Stimulated activated naive CD8-positive, alpha-beta T cell treated with anti-CD3 and anti-CD28 coated beads, Interleukin-15, amount 100 ng/mL, for 72 hours (primary cell): ENCODE measurements around the gene KCNG2.

ENCODE experiments used
- ATAC-seq: fragments of 150-1000 bp; cut with Tn5 transposase; 2 replicates; pipeline ENCODE4 v1.10.0; 2021; ENCODE audit warnings: mild to moderate bottlenecking, moderate library complexity
- DNase-seq, 2 donors: peaks; one replicate each; pipeline ENCODE4 v3.0.0; 2021 to 2022
- H3K27ac Mint-ChIP-seq, 2 donors: one replicate each; pipeline ENCODE4 v1.8.0; 2022; ENCODE audit warnings: mild to moderate bottlenecking in 2 of 2, mixed read lengths in 2 of 2, moderate library complexity in 2 of 2
- H3K27me3 Mint-ChIP-seq: one replicate; pipeline ENCODE4 v1.8.0; 2022; ENCODE audit warnings: mixed read lengths
- H3K4me1 Mint-ChIP-seq: one replicate; pipeline ENCODE4 v1.8.0; 2022; ENCODE audit warnings: mild to moderate bottlenecking, mixed read lengths
- H3K4me3 Mint-ChIP-seq, 2 donors: one replicate each; pipeline ENCODE4 v1.8.0; 2022; ENCODE audit warnings: mild to moderate bottlenecking in 2 of 2, mixed read lengths in 2 of 2, moderate library complexity in 1 of 2
- H3K9me3 Mint-ChIP-seq, 2 donors: one replicate each; pipeline ENCODE4 v1.8.0; 2022; ENCODE audit warnings: mixed read lengths in 2 of 2

The KCNG2 gene

DNA sequence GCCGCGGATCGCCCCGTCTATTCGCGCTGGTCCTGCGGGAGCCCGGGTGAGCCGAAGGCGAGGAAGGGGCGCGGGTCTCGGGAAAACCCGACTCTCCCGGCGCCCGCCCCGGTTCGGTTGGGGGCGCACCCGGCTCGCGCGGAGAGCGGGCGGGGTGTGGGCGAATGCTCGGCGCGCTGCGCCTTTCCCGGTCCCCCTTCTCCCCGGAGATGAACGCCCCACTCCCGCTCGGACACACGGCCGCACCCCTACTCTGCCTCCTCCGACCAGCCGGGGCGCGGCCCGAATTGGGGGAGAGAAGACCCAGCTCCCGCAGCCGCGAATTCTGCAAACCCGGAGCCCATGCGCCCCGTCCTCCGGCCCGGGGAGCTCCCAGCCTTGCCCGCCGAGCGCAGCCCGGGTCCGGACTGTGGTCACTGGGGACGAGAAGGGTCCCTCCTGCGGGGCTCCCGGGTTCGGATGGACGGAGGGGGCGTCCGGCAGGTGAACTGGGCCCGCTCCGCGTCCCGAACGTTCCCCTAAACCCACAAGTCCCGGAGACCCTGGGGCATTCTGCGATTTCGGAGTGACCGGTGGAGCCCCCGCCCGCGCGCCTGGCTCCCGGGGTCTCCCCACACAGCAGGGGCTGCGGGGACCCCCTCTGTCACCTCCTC, 734 bp downstream of the KCNG2 start:
- Mint-ChIP-seq H3K27ac (no peak overlapping the region), H3K4me1 (peaks cover 19% of the 10 kb centered on the region), H3K9me3 (no peaks in the 10 kb centered on the region), H3K4me3 (peak overlapping the region; percentile 44 to 48), H3K27me3 (peaks cover 58% of the 10 kb centered on the region)
- ATAC-seq (peak; percentile 12), DNase-seq (no peak)

DNA sequence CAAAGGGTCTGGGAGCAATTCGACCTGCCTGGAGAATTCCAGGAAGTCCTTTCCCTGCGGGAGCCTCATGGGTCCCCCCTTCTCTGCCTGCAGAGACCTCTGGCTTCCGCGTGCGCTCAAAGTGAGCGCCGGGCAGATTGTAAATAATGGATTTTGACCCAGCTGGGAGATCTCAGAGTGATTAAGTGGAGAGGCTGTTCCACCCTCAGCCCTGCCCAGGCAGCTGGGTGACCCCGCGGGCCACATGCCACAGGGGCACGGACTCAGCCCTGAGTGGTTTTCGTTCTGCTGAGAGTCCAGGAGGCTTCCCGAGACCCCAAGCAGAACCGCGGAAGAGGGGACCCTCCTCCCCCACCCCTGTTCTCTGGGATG, 1.2 kb downstream of the KCNG2 start:
- peaks cover 19% of the 10 kb centered on the region for H3K4me1 Mint-ChIP-seq
- peaks cover 55% of the 10 kb centered on the region for H3K27me3 Mint-ChIP-seq
- peak overlapping the region; percentile 44 to 48 for H3K4me3 Mint-ChIP-seq
- no peak for DNase-seq
- H3K27ac Mint-ChIP-seq, result no peak overlapping the region
- H3K9me3 Mint-ChIP-seq, result no peaks in the 10 kb centered on the region
- ATAC-seq, result no peak

DNA sequence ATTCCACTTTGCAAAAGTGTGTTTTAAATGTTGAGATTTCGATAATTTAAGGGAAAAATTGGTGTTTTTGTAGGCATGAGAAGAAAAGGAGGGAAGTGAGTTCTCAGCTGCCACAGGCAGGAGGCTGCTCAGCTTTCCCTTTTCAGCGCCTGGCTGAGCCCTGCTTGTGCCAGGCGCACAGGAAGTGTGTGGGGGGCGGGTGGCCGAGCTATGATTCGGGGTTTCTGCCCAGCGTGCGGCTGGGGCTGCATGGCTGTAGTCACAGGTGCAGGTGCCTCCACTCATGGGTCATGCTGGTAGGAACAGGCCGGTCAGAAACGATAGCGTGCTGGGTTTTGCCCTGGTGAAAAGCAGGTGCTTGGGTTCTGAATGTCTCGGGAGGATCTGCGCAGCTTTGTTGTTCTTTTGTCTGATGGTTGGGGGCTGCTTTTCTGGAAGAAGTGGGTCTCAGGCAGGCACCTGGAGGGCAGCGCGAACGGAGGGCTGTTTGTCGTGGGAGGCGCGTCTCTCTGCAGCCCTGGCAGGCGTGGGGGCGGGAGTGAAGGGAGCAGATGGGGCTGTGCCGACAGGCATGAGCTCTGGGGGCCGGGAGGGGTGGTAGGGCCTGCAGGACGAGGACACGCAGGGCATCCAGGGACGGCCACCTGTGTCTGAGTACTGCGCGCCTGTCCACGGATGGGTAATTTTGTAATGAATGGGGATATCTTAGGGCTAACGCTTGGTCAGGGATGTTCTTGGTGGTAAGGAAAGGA, 2.1 kb downstream of the KCNG2 start:
- DNase-seq (no peak), ATAC-seq (no peak)
- Mint-ChIP-seq H3K4me1 (peaks cover 19% of the 10 kb centered on the region), H3K9me3 (no peaks in the 10 kb centered on the region), H3K27ac (no peak overlapping the region), H3K27me3 (peaks cover 47% of the 10 kb centered on the region), H3K4me3 (peak overlapping the region; percentile 20 to 36)

DNA sequence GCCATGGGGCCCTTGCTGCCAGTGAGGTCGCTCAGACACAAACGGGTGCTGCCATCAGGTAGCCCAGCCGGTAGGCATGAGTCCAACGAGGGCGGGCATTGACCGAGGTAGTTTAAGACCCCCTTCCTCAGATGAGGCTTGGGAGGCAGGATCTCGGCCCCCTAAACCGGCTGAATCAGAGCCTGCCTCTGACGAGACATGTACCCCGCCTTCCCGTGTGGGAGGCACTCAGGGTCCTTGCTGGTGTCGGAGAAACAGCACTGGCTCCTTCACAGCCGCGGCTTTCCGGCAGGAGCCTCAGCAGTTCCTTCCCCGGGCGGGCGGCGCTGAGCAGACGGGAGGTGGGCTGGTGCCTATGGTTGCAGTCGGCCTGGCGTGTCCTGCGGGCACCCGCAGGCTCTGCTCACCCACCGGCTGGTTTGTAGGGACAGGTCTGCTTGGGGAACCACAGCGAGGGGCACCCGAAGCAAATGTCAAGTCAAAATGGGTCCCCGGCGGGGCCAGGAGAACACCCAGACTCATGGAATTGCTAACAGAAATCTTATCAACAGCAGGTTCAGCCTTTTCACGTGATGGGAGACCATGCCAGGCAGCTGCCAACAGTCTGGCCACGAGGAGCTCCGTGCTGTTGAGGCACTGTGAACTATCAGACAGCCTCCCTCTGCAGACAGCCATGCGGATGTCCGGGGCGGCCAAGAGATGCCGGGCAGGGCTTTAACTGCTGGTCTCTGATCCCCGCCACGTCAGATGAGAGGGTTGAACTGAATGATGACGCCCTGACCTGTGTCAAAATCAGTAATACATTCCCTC, 2.8 kb downstream of the KCNG2 start:
- peaks cover 27% of the 10 kb centered on the region for H3K4me1 Mint-ChIP-seq
- H3K27me3 Mint-ChIP-seq, result peaks cover 41% of the 10 kb centered on the region
- ATAC-seq (no peak), DNase-seq (no peak)
- no peak overlapping the region for H3K4me3 Mint-ChIP-seq
- no peaks in the 10 kb centered on the region for H3K9me3 Mint-ChIP-seq
- H3K27ac Mint-ChIP-seq, result no peak overlapping the region

DNA sequence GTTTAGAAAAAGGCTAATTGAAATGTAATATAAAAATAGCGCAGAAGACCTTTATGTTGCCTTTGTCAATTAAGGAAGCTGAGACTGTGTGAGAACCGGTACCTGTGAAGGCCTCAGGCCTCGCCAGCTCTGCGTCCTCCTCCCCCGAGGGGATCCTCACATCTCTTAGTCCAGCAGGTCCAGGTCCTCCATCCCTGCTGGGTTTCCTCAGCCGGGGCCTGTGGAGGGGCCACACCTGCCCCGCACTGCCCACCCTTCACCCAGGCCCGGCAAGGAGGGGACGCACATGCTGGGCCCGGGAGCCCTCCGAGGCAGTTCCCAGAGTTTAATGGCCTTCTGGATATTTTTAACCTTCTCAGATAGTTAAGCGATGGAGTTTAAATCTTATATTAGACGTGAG, 3.5 kb downstream of the KCNG2 start:
- H3K4me3 Mint-ChIP-seq, result no peak overlapping the region
- no peaks in the 10 kb centered on the region for H3K9me3 Mint-ChIP-seq
- ATAC-seq (no peak), DNase-seq (no peak)
- no peak overlapping the region for H3K27ac Mint-ChIP-seq
- H3K27me3 Mint-ChIP-seq, result peaks cover 34% of the 10 kb centered on the region
- H3K4me1 Mint-ChIP-seq, result peaks cover 30% of the 10 kb centered on the region

DNA sequence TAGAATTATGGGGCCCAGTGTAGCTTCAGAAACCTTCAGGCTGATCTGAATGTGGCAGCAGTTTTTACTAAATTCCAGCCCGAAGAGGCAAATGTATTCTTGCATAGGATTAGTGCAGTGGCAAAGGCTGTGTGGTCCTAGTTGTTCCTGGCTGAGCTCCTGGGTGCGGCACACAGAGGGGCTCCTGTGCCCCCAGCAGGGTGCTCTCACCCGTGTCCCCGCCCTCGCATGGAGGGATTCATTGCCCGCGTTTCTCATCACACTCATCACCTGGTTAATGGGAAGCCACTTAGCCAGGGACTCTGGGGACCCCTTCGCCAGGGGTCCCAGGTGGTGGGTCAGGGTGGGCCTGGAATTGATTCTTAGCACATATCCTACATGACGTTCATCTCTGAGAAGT, 3.9 kb downstream of the KCNG2 start:
- DNase-seq, result no peak
- Mint-ChIP-seq H3K4me3 (no peak overlapping the region), H3K27me3 (peaks cover 30% of the 10 kb centered on the region)

DNA sequence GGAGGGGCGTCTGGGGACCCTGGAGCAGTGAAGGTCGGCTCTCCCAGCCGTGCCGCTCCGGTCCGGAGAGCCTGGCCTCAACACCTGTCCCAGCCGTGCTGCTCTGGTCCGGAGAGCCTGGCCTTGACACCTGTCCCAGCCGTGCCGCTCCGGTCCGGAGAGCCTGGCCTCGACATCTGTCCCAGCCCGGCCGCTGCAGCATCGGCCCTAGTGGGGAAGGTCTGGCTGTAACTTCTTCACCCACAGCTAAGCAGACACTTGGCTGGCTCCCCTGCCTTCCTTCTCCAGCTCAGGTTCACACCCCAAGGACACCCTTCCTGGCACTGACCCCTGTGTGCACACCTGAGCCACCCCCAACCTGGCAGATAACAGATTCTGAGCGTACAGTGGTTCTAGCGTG, 4.6 kb downstream of the KCNG2 start:
- Mint-ChIP-seq H3K9me3 (no peaks in the 10 kb centered on the region), H3K4me3 (no peak overlapping the region), H3K27me3 (peaks cover 24% of the 10 kb centered on the region), H3K4me1 (peaks cover 28% of the 10 kb centered on the region), H3K27ac (no peak overlapping the region)
- DNase-seq (no peak), ATAC-seq (no peak)

More for the DNA sequence above, 3.9 kb downstream of the KCNG2 start:
- Mint-ChIP-seq H3K27ac (no peak overlapping the region), H3K4me1 (peaks cover 30% of the 10 kb centered on the region), H3K9me3 (no peaks in the 10 kb centered on the region)
- ATAC-seq, result no peak

DNA sequence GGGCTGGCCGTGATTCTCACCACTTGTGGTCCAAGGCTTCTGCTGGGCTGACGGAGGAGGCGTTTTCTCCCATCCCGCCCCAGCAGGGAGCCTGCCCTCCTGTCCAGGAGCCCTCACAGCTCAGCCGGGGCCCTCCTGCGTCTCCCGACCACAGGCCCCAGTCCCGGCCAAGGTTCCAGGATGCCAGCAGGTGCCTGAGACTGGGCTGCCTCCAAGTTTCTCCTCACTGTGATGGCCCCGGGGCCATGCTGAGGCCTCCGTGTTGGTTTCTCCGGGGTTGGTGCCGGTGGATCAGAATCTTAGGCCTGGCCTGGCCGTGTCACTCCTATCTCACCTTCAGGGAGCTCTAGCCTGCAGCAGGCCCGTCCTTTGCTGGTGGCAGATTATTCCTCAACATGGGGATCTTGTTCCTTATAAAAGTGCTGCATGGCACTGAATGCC, 5.9 kb downstream of the KCNG2 start:
- Mint-ChIP-seq H3K9me3 (no peaks in the 10 kb centered on the region), H3K4me3 (no peak overlapping the region), H3K27ac (no peak overlapping the region), H3K4me1 (peaks cover 24% of the 10 kb centered on the region), H3K27me3 (peaks cover 19% of the 10 kb centered on the region)
- DNase-seq (no peak), ATAC-seq (no peak)

DNA sequence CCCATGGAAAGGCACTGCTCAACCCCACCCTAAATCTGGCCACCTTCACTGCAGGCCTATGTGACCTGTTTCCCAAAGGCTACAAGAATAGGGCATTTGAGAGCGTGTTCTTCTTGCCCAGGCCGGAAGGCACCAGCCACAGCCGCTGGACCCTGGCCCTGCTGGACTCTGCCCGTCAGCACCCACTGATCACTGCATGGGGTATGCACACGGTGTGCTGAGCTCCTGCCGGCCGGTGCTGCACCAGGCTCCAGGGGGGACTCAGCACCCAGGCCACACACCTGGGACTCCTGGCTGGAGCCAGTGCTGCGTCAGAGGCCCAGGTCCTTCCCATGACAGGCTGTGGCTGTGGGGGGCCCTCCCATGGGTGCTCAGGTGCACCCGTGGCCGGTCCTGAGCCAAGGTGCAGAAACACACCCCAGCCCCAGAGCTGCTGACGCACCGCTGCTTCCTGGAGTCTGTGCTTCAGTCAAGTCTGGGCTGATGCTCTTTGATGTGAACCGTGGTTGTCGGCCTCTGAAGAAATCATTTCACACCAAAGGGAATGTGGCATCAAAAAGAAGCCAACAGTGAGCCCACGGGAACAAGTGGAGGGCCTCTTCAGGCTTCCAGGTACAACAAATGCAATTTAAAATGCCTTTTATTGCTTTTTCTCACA, 6.5 kb downstream of the KCNG2 start:
- peaks cover 20% of the 10 kb centered on the region for H3K4me1 Mint-ChIP-seq
- H3K4me3 Mint-ChIP-seq, result no peak overlapping the region
- DNase-seq (no peak), ATAC-seq (peak; percentile 43)
- H3K27me3 Mint-ChIP-seq, result peaks cover 14% of the 10 kb centered on the region
- no peaks in the 10 kb centered on the region for H3K9me3 Mint-ChIP-seq
- H3K27ac Mint-ChIP-seq, result no peak overlapping the region

DNA sequence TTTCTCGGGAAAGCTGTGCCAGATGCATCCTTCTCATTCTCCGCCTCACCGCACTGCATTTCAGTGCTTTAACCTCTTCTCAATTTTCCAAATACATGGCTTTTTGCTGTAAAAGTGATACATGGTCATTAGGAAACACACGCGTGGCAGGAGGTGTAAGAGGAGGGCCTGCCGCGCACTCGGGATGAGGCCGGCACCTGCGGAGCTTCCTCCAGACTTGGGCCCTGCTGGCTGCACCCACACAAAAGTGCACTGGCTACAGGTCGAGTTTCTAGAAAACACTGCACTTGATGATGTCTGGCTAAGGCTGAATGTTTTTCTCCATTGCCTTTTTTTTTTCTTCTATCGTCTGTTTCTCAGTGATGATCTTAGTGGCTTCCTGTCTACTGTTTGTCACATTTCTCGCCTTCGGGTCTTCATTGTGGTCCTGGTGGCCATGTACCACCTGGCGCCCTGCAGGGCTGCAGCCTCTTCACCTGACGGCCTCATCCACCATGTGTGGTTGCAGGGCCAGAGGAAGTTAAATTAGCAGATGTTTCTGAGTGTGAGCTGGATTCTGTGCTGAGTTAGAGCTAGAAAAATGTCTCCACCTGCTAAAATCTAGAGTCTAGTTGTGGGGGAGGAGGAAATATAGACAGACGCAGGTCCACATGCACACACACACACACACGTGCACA, 7.6 kb downstream of the KCNG2 start:
- Mint-ChIP-seq H3K4me3 (no peak overlapping the region), H3K27me3 (peaks cover 3% of the 10 kb centered on the region), H3K4me1 (peaks cover 11% of the 10 kb centered on the region), H3K27ac (no peak overlapping the region), H3K9me3 (no peaks in the 10 kb centered on the region)
- ATAC-seq (peak; percentile 52), DNase-seq (no peak)

DNA sequence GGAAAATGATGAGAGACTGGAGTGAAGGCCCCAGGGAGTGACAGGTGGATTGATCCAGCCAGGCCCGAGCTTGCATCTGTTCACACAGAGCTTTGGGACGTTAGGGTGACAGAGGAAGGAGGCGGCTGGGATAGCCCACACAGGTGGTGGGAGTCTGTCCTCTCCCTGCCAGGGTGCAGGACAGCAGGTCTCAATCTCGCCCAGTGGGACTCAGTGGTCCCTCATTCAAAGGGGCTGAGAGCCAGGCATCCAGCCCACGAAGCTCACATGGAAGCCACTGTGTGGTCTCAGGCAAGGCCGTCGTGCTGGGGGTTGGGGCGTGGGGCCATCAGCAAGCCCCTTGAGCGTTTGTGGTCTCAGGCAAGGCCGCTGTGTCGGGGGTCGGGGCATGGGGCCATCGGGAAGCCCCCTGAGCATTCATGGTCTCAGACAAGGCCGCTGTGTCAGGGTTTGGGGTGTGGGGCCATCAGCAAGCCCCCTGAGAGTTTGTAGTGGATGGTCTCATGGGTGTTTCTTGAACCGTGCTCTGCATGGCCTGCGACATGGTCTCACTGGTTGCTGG, 8.3 kb downstream of the KCNG2 start:
- Mint-ChIP-seq H3K27ac (no peak overlapping the region), H3K9me3 (no peaks in the 10 kb centered on the region), H3K4me3 (no peak overlapping the region)

DNA sequence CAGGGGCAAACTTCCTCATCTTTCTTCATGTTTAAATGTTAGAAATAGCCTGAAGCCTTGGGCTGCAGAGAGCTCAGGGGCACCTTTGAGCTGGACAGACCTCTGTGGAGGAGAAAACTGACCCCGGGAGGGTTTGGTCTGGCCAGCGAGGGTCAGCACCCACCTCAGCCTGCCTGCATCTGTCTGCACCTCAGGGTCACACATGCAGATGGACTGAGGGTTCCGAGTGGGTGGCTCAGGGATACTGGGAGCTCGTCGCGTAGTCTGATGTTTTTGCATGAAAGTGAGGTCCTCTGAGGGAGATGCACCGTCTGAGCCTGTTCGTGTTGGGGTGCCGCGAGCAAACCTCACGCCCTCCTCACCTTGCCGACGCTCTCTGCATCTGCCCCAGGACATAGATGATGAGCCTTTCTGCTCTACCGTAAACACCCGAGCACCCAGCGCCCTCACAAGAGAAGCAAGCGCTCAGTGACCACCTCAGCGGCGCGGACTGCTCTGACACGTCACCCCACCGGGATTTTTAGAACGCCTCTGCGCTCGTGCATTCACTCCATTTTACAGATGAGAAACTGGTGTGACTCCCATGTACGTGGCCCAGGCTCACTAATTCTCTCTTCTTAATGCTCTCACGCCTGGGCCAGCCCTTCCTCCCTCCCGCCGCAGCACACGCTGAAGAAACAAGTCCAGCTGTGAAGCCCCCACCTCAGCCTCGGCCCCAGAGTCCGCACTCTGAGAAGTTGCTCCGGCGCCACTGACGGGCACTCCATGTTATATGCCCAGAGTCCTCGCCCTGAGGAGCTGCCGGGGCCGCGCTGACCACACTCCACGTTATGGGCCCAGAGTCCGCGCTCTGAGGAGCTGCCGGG, 9.5 kb downstream of the KCNG2 start:
- Mint-ChIP-seq H3K27ac (peak overlapping the region in 1 of 2 donors; percentile 74), H3K4me3 (no peak overlapping the region), H3K9me3 (no peaks in the 10 kb centered on the region), H3K27me3 (no peaks in the 10 kb centered on the region), H3K4me1 (peaks cover 11% of the 10 kb centered on the region)
- ATAC-seq, result no peak
- no peak for DNase-seq

More for the DNA sequence above, 8.3 kb downstream of the KCNG2 start:
- Mint-ChIP-seq H3K4me1 (peaks cover 11% of the 10 kb centered on the region), H3K27me3 (no peaks in the 10 kb centered on the region)
- ATAC-seq, result peak; percentile 12
- DNase-seq, result no peak

DNA sequence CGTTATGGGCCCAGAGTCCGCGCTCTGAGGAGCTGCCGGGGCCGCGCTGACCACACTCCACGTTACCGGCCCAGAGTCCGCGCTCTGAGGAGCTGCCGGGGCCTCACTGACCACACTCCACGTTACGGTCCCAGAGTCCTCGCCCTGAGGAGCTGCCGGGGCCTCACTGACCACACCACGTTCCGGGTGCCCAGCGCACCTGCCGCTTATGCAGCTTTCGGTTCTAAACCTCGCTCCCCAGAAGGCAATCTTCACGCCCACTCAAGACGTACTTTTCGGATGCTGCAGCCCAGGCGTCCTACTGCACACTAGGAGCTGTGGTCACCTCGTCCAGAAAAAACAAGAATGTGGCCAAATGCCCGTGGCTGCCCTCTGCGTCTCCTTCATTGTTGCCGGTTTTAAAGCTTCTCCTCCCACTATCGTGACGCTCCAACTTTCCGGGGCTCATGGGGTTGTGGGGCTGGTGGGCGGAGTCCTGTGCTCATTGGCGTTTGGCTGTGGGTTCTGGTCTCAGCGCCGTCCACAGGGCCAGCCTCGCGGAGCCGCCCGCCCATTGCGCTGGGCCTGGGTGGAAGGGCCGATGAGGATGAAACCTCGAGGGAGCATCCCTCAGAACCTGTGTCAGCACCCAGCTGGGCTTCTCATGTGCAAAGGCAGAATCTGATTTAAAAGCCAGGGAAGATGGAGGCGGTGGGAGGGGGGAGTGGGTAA, 11.9 kb downstream of the KCNG2 start:
- Mint-ChIP-seq H3K4me1 (peaks cover 11% of the 10 kb centered on the region), H3K4me3 (no peak overlapping the region), H3K27me3 (no peaks in the 10 kb centered on the region), H3K9me3 (no peaks in the 10 kb centered on the region), H3K27ac (no peak overlapping the region)
- no peak for DNase-seq
- ATAC-seq, result no peak

DNA sequence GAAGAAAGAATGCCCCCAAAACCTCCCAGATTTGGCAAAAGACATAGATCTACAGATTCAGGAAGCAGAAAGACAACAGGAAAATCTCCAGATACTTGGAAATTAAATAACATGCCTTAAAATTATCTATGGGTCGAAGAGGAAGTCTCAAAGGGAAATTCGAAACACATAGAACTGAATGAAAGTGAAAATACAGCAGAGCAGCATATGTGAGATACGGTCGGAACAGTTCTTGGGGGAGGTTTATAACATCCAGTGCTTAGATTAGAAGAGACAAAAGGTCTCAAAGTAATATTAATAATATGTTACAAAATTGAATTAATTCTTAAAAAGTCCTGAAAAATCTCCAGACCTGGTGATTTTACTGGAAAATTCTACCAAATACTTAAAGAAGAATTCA, 14.3 kb downstream of the KCNG2 start:
- Mint-ChIP-seq H3K9me3 (no peaks in the 10 kb centered on the region), H3K4me3 (no peak overlapping the region), H3K4me1 (no peaks in the 10 kb centered on the region), H3K27ac (no peak overlapping the region), H3K27me3 (no peaks in the 10 kb centered on the region)
- DNase-seq, result no peak
- ATAC-seq, result no peak
